ENCODE results near the gene LMBRD2. TPM values are rescaled to one million over a fixed set of nuclear protein-coding genes. Genes with fewer than 3 reads are reported as not detected.

The LMBRD2 gene
- total and polyA plus RNA-seq, 2 experiments from 2014 or later, result 4.4 to 6.2 TPM

DNA sequence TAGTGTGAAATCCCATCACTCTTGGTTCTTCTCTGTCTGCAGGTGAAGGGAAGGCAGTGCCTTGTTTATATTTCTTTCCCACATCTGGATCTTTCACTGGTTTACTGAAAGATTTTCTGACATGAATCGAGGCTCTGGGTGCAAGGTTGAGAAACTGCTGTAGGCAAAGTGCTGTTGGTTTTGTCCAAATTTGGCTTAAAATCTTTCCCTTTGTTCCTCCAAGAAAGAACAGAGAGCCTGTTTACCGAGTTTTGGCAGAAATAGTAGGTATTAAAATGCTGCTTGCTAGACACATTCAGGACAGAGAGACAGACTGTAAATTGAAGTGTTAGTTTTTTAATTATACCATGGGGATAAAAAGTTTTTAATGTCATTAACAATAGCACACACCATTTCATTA is 21.7 kb upstream of the LMBRD2 start:
- H3K27ac Mint-ChIP-seq, result no peak overlapping the region
- H3K36me3 Mint-ChIP-seq (ENCODE audit: low read depth), result peaks cover 69% of the 10 kb centered on the region
- H3K4me3 Mint-ChIP-seq, result no peak overlapping the region
- Histone ChIP-seq H3K27ac (ENCODE audit: low read depth) (no peak overlapping the region), H2AFZ (no peak overlapping the region), H3K27me3 (ENCODE audit: insufficient read depth) (no peaks in the 10 kb centered on the region), H3K79me2 (replicated peaks; ENCODE audit: insufficient read depth) (no peaks in the 10 kb centered on the region), H3K36me3 (ENCODE audit: insufficient read depth) (peaks cover 59% of the 10 kb centered on the region), H3K9me2 (ENCODE audit: insufficient read depth) (no peaks in the 10 kb centered on the region), H3K4me1 (ENCODE audit: insufficient read depth) (no peaks in the 10 kb centered on the region), H4K20me1 (replicated peaks; ENCODE audit: insufficient read depth) (peaks cover 9% of the 10 kb centered on the region), H3F3A (replicated peaks; ENCODE audit: low read depth) (no peaks in the 10 kb centered on the region), H3K4me3 (no peak overlapping the region), H3K4me2 (no peak overlapping the region)
- H3K9me3 Mint-ChIP-seq, result no peaks in the 10 kb centered on the region
- no peaks in the 10 kb centered on the region for H3K4me1 Mint-ChIP-seq
- no peak for ATAC-seq
- TF ChIP-seq, protein P1, sequence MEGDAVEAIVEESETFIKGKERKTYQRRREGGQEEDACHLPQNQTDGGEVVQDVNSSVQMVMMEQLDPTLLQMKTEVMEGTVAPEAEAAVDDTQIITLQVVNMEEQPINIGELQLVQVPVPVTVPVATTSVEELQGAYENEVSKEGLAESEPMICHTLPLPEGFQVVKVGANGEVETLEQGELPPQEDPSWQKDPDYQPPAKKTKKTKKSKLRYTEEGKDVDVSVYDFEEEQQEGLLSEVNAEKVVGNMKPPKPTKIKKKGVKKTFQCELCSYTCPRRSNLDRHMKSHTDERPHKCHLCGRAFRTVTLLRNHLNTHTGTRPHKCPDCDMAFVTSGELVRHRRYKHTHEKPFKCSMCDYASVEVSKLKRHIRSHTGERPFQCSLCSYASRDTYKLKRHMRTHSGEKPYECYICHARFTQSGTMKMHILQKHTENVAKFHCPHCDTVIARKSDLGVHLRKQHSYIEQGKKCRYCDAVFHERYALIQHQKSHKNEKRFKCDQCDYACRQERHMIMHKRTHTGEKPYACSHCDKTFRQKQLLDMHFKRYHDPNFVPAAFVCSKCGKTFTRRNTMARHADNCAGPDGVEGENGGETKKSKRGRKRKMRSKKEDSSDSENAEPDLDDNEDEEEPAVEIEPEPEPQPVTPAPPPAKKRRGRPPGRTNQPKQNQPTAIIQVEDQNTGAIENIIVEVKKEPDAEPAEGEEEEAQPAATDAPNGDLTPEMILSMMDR (conservative IDR thresholded peaks at IDR 0.05; ENCODE audit: low read depth in 2 of 2), result no peak
- no peak for TF ChIP-seq STAT1 (IDR thresholded peaks at IDR 0.05; ENCODE audit: unreplicated experiment)
- no peak for TF ChIP-seq JUNB (IDR thresholded peaks at IDR 0.05; ENCODE audit: unreplicated experiment)
- no peak for TF ChIP-seq NANOG (IDR thresholded peaks at IDR 0.05; ENCODE audit: borderline replicate concordance)
- no peak for TF ChIP-seq EZH2 (IDR thresholded peaks at IDR 0.05; ENCODE audit: low read depth, unreplicated experiment)
- no peak for TF ChIP-seq EZH2phosphoT487 (IDR thresholded peaks at IDR 0.05; ENCODE audit: unreplicated experiment)
- no peak for TF ChIP-seq ZNF331 (CRISPR knock-in tag; IDR thresholded peaks at IDR 0.05; ENCODE audit: low read depth)
- TF ChIP-seq, protein P2, sequence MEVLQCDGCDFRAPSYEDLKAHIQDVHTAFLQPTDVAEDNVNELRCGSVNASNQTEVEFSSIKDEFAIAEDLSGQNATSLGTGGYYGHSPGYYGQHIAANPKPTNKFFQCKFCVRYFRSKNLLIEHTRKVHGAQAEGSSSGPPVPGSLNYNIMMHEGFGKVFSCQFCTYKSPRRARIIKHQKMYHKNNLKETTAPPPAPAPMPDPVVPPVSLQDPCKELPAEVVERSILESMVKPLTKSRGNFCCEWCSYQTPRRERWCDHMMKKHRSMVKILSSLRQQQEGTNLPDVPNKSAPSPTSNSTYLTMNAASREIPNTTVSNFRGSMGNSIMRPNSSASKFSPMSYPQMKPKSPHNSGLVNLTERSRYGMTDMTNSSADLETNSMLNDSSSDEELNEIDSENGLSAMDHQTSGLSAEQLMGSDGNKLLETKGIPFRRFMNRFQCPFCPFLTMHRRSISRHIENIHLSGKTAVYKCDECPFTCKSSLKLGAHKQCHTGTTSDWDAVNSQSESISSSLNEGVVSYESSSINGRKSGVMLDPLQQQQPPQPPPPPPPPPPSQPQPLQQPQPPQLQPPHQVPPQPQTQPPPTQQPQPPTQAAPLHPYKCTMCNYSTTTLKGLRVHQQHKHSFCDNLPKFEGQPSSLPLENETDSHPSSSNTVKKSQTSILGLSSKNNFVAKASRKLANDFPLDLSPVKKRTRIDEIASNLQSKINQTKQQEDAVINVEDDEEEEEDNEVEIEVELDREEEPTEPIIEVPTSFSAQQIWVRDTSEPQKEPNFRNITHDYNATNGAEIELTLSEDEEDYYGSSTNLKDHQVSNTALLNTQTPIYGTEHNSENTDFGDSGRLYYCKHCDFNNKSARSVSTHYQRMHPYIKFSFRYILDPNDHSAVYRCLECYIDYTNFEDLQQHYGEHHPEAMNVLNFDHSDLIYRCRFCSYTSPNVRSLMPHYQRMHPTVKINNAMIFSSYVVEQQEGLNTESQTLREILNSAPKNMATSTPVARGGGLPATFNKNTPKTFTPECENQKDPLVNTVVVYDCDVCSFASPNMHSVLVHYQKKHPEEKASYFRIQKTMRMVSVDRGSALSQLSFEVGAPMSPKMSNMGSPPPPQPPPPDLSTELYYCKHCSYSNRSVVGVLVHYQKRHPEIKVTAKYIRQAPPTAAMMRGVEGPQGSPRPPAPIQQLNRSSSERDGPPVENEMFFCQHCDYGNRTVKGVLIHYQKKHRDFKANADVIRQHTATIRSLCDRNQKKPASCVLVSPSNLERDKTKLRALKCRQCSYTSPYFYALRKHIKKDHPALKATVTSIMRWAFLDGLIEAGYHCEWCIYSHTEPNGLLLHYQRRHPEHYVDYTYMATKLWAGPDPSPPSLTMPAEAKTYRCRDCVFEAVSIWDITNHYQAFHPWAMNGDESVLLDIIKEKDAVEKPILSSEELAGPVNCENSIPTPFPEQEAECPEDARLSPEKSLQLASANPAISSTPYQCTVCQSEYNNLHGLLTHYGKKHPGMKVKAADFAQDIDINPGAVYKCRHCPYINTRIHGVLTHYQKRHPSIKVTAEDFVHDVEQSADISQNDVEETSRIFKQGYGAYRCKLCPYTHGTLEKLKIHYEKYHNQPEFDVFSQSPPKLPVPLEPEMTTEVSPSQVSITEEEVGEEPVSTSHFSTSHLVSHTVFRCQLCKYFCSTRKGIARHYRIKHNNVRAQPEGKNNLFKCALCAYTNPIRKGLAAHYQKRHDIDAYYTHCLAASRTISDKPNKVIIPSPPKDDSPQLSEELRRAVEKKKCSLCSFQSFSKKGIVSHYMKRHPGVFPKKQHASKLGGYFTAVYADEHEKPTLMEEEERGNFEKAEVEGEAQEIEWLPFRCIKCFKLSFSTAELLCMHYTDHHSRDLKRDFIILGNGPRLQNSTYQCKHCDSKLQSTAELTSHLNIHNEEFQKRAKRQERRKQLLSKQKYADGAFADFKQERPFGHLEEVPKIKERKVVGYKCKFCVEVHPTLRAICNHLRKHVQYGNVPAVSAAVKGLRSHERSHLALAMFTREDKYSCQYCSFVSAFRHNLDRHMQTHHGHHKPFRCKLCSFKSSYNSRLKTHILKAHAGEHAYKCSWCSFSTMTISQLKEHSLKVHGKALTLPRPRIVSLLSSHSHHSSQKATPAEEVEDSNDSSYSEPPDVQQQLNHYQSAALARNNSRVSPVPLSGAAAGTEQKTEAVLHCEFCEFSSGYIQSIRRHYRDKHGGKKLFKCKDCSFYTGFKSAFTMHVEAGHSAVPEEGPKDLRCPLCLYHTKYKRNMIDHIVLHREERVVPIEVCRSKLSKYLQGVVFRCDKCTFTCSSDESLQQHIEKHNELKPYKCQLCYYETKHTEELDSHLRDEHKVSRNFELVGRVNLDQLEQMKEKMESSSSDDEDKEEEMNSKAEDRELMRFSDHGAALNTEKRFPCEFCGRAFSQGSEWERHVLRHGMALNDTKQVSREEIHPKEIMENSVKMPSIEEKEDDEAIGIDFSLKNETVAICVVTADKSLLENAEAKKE (CRISPR knock-in tag; IDR thresholded peaks at IDR 0.05), result no peak
- TF ChIP-seq, protein P3, sequence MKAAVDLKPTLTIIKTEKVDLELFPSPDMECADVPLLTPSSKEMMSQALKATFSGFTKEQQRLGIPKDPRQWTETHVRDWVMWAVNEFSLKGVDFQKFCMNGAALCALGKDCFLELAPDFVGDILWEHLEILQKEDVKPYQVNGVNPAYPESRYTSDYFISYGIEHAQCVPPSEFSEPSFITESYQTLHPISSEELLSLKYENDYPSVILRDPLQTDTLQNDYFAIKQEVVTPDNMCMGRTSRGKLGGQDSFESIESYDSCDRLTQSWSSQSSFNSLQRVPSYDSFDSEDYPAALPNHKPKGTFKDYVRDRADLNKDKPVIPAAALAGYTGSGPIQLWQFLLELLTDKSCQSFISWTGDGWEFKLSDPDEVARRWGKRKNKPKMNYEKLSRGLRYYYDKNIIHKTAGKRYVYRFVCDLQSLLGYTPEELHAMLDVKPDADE (IDR thresholded peaks at IDR 0.05), result no peak
- TF ChIP-seq, protein P4, sequence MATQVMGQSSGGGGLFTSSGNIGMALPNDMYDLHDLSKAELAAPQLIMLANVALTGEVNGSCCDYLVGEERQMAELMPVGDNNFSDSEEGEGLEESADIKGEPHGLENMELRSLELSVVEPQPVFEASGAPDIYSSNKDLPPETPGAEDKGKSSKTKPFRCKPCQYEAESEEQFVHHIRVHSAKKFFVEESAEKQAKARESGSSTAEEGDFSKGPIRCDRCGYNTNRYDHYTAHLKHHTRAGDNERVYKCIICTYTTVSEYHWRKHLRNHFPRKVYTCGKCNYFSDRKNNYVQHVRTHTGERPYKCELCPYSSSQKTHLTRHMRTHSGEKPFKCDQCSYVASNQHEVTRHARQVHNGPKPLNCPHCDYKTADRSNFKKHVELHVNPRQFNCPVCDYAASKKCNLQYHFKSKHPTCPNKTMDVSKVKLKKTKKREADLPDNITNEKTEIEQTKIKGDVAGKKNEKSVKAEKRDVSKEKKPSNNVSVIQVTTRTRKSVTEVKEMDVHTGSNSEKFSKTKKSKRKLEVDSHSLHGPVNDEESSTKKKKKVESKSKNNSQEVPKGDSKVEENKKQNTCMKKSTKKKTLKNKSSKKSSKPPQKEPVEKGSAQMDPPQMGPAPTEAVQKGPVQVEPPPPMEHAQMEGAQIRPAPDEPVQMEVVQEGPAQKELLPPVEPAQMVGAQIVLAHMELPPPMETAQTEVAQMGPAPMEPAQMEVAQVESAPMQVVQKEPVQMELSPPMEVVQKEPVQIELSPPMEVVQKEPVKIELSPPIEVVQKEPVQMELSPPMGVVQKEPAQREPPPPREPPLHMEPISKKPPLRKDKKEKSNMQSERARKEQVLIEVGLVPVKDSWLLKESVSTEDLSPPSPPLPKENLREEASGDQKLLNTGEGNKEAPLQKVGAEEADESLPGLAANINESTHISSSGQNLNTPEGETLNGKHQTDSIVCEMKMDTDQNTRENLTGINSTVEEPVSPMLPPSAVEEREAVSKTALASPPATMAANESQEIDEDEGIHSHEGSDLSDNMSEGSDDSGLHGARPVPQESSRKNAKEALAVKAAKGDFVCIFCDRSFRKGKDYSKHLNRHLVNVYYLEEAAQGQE (IDR thresholded peaks at IDR 0.05; ENCODE audit: unreplicated experiment), result no peak
- no peak for TF ChIP-seq ZNF114 (CRISPR knock-in tag; IDR thresholded peaks at IDR 0.05)
- TF ChIP-seq POLR2AphosphoS5 (IDR thresholded peaks at IDR 0.05; ENCODE audit: low read depth), result no peak
- TF ChIP-seq CREB1 (CRISPR knock-in tag; IDR thresholded peaks at IDR 0.05; ENCODE audit: low read depth), result no peak
- no peak for DNase-seq (ENCODE audit: low spot score)
- H3K27me3 Mint-ChIP-seq (ENCODE audit: insufficient read depth, low read depth, poor library complexity), result no peaks in the 10 kb centered on the region
